Measurements from ENCODE around the gene ABHD16B. TPM values are rescaled to one million over a fixed set of nuclear protein-coding genes. Genes with fewer than 3 reads are reported as not detected.

ABHD16B gene
- total RNA-seq, 2 donors from 2014 or later: not detected

DNA sequence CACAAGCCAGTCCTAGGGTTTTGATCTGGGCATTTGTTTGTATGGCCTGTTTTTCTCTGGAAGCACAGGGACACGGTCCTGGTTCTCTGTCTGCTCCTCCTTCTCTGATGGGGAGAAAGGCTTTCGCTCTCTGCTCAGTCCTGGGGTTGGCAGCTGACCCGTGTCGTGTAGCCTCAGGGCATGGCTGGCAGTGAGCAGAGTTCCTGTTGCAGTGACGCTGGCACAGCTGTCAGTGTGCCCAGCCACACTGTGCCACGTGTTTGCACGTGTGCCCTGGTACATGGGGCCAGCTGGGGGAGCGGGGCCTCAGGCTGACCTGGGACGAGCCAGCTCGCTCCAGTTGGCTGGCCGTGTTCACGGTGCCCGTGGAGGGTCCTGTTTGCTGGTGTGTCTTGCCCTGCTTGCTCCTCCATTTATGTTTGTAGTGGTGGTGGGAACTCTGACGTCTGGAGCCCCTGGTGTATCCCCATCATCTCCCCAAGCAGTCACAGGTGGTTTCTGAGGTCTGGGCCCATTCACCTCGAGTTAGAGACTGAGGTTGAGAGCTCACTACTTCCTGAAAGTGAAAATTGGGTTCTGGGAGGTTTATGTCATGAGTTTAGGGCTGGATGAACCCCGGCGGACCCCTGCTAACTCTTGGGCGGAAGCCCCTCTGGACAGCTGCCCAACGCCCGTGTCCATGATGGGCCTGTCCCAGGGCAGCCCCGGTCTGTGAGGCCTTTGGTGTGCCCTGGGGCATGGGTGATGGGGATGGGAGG, 23.4 kb downstream of the ABHD16B start:
- Histone ChIP-seq H3K9ac (ENCODE audit: low read depth in 2 of 2, low read length in 2 of 2) (no peak overlapping the region), H3K27me3 (no peaks in the 10 kb centered on the region), H3K4me1 (no peaks in the 10 kb centered on the region), H3K9me3 (no peaks in the 10 kb centered on the region), H3K27ac (no peak overlapping the region), H3K36me3 (peaks cover 11% of the 10 kb centered on the region), H3K4me3 (no peak overlapping the region)
- TF ChIP-seq, protein P1, sequence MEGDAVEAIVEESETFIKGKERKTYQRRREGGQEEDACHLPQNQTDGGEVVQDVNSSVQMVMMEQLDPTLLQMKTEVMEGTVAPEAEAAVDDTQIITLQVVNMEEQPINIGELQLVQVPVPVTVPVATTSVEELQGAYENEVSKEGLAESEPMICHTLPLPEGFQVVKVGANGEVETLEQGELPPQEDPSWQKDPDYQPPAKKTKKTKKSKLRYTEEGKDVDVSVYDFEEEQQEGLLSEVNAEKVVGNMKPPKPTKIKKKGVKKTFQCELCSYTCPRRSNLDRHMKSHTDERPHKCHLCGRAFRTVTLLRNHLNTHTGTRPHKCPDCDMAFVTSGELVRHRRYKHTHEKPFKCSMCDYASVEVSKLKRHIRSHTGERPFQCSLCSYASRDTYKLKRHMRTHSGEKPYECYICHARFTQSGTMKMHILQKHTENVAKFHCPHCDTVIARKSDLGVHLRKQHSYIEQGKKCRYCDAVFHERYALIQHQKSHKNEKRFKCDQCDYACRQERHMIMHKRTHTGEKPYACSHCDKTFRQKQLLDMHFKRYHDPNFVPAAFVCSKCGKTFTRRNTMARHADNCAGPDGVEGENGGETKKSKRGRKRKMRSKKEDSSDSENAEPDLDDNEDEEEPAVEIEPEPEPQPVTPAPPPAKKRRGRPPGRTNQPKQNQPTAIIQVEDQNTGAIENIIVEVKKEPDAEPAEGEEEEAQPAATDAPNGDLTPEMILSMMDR (IDR thresholded peaks at IDR 0.05): no peak
- intact Hi-C loops (cut with DNase I): no loop called here
- no peak for DNase-seq

DNA sequence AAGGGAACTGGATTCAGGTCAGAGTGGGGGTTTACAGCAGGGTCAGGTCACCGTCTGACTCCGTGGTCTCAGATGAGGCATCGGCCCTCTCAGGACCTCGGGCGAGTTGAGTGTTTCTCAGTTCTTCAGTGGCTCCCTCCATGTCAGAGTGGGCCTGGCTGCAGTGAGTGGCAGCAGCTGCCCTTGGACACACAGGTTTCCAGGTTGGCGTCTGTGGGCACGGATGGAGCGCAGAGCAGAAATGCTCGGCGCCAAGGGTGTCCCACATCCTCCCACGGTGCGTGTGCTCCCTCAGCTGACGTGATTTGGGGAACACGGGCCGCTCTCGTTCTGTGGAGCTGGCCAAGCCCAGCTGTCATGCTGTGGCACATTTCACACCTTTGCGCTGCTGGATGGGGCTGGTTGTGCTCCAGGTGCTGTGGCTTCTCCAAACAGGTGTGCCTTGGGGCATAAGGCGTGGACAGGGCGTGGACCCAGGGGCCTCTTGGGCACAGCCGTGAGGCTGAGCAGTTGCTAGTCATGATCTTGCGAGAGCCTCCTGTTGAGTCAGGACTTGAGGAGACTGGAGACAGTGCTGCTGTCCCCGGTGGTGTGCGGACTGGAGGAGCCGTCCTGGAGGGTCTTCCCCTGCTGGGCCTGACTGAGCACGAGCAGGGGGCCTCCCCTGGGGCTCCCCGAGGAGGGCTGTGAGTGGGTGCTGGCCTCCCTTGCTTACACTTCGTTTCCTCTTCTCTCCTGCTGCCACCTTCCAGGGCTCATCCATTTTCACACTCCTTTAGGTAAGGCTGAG, 24.2 kb downstream of the ABHD16B start:
- no peak overlapping the region for H3K4me3 ChIP-seq
- no peaks in the 10 kb centered on the region for H3K27me3 ChIP-seq
- TF ChIP-seq, protein P1 (IDR thresholded peaks at IDR 0.05): no peak
- no peaks in the 10 kb centered on the region for H3K9me3 ChIP-seq
- no peaks in the 10 kb centered on the region for H3K4me1 ChIP-seq
- H3K27ac ChIP-seq: no peak overlapping the region
- no peak overlapping the region for H3K9ac ChIP-seq (ENCODE audit: low read depth in 2 of 2, low read length in 2 of 2)
- no peak for DNase-seq
- peaks cover 14% of the 10 kb centered on the region for H3K36me3 ChIP-seq
- intact Hi-C loops (cut with DNase I): no loop called here

DNA sequence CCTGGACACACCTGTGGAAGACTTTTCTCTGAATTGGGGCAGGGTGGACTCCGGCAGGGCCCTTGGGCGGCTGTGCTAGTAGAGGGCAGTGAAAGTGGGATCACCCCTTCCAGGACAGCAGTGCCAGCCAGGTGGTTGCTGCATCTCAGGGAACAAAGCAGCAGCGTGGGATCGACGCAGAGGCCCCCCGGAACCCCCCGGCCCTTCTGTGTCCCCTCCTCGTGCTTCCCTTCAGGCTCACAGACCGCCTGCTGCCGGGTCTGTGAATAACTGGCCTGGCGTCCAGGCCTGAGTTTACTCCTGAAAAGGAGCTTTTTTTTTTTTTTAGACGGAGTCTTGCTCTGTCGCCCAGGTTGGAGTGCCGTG, 24.7 kb downstream of the ABHD16B start:
- Histone ChIP-seq H3K27me3 (no peaks in the 10 kb centered on the region), H3K27ac (no peak overlapping the region), H3K9ac (ENCODE audit: low read depth in 2 of 2, low read length in 2 of 2) (no peak overlapping the region), H3K9me3 (no peaks in the 10 kb centered on the region), H3K4me1 (no peaks in the 10 kb centered on the region), H3K4me3 (no peak overlapping the region), H3K36me3 (peaks cover 18% of the 10 kb centered on the region)
- no peak for DNase-seq
- intact Hi-C loops (cut with DNase I): no loop called here
- TF ChIP-seq, protein P1 (IDR thresholded peaks at IDR 0.05): no peak

DNA sequence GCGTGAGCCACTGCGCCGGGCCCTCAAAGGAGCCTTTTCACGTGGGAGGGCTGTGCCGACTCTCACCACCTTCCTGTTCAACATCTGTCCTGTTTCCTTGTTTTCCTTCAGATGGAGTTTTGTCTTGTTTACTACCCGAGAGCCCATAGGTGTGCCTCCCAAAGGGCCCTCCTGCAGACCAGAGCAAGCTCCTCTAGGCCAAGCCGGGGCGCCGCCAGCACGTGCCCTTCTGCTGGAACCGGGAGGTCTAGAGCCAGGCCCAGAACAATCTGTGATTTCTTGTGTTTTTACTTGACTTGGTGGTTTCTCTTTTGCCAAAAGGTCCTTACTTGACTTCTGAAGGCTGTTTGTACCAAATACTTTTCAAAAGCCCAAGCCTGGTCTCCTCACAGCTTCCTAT, 25.6 kb downstream of the ABHD16B start:
- H3K36me3 ChIP-seq: peaks cover 18% of the 10 kb centered on the region
- H3K27me3 ChIP-seq: no peaks in the 10 kb centered on the region
- intact Hi-C loops (cut with DNase I): no loop called here
- TF ChIP-seq, protein P1 (IDR thresholded peaks at IDR 0.05): no peak
- no peak for DNase-seq
- H3K9me3 ChIP-seq: no peaks in the 10 kb centered on the region
- no peak overlapping the region for H3K27ac ChIP-seq
- H3K4me3 ChIP-seq: no peak overlapping the region
- H3K4me1 ChIP-seq: no peaks in the 10 kb centered on the region
- no peak overlapping the region for H3K9ac ChIP-seq (ENCODE audit: low read depth in 2 of 2, low read length in 2 of 2)

DNA sequence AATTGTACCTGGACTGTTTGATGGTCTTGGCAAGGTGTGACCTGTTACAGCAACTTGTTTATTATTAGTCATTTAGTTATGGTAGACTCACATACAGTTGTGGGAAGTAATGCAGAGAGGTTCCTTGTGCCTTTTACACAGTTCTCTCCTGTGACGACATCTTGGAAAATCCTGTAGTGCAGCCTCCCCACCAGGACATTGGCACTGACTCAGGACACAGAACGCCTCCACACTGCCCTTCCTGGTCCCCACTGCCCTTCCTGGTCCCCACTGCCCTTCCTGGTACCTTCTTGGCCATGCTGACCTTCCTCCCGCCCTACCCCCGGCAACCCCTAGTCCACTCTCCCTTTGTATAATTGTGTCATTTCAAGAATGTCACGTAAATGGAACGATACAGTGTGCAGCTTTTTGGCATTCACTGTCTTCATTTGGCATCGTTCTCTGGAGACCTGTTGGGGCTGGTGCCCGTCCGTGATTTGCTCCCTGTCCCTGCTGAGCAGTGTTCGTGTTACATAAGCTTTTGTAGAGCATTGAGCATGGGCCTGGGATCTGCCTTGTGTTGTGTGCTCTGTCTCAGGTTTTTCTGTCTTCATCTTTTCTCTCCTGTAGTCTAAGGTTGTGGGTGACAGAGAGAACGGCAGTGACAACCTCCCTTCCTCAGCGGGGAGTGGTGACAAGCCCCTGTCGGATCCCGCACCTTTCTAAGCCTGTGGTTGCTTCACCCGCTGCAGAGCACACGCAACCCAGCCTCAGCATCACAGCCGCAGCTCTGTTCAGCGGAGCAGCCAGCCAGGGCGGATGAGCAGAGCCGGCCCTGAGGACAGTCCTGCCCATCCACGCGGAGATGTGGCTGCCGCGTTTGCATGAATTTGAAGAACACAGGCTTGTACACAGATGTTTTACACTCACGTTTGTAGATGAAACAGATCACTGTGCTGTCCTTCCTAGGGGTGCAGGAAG, 28.2 kb downstream of the ABHD16B start:
- Histone ChIP-seq H3K9me3 (no peaks in the 10 kb centered on the region), H3K9ac (ENCODE audit: low read depth in 2 of 2, low read length in 2 of 2) (no peak overlapping the region), H3K4me1 (no peaks in the 10 kb centered on the region), H3K27me3 (no peaks in the 10 kb centered on the region), H3K27ac (no peak overlapping the region), H3K4me3 (no peak overlapping the region), H3K36me3 (peaks cover 12% of the 10 kb centered on the region)
- intact Hi-C loops (cut with DNase I): no loop called here
- TF ChIP-seq, protein P1 (IDR thresholded peaks at IDR 0.05): no peak
- no peak for DNase-seq

All from colonic mucosa (tissue), 4 donors.